Bronchial epithelial cell (primary cell): Measurements from ENCODE around the gene SCAMP5. TPM values are rescaled to one million over a fixed set of nuclear protein-coding genes. Genes with fewer than 3 reads are reported as not detected.

Experiments used
- DNase-seq: peaks from one replicate; pipeline ENCODE4 v3.0.0-alpha.2; 2010; ENCODE audit warnings: low read depth
- FAIRE-seq: peaks from 2 replicates; lab custom pipeline; 2011; peaks lifted over from hg19 to GRCh38; lab: Jason Lieb, UNC
- H3K27me3 ChIP-seq: 2 replicates; pipeline ENCODE4 v1.5.1; 2011; ENCODE audit warnings: low read length; ENCODE audit not compliant: control insufficient read depth, insufficient read depth
- H3K36me3 ChIP-seq: 2 replicates; pipeline ENCODE4 v1.5.1; 2011; ENCODE audit warnings: low read length; ENCODE audit not compliant: control insufficient read depth, insufficient read depth
- H3K4me3 ChIP-seq: 2 replicates; pipeline ENCODE4 v1.5.1; 2011; ENCODE audit warnings: mild to moderate bottlenecking, low read depth, low read length, control low read depth
- total RNA-seq: library from RNA; depleted of rRNA; stranded (reverse); fragments of >200 nt; gene quantifications from 2 replicates; pipeline ENCODE4 v1.2.1, GENCODE V29; 2014
- TF ChIP-seq, protein P1 (sequence below): IDR thresholded peaks from 2 replicates; pipeline ENCODE4 v1.5.1; 2011; ENCODE audit warnings: mild to moderate bottlenecking, moderate library complexity, low read length, control low read depth, inconsistent platforms; ENCODE audit not compliant: insufficient read depth, severe bottlenecking

Gene SCAMP5
- total RNA-seq, 1 donor from 2014 or later: 1.3 TPM

DNA sequence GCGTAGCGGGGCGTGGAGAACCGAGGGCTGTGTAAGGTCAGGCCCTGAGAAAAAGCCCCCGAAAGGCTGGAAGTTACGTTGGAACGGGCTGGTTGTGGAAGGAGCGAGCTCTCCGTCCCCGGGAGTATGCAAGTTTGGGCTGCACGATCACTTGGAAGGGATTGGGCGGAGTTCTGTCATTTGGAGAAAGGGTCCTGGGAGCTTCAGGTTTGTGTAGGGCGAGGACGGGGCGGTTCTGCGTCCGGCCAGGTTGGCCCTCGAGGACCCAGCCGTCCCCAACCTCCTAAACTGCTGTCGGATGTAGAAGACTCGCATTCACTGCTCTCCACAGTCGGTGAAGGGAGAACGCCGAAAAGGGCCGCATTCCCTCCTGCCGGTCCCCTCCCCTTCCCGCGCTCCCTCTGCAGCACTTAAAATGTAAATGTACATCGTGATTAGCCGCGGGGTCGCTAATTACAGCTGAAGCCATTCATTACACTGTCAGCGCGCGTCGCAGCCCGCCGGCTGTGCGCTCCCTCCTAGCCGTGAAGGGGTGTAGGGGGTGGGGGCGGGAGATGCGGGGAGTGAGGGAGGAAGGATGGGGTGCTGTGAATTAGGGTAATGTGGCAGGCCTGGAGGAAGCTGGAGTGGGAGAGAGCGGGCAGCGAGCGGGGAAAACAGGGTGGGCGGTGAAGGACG, 36.3 kb upstream of the SCAMP5 start:
- peaks cover 16% of the 10 kb centered on the region for H3K27me3 ChIP-seq
- FAIRE-seq (no peak), DNase-seq (no peak)
- TF ChIP-seq, protein P1, sequence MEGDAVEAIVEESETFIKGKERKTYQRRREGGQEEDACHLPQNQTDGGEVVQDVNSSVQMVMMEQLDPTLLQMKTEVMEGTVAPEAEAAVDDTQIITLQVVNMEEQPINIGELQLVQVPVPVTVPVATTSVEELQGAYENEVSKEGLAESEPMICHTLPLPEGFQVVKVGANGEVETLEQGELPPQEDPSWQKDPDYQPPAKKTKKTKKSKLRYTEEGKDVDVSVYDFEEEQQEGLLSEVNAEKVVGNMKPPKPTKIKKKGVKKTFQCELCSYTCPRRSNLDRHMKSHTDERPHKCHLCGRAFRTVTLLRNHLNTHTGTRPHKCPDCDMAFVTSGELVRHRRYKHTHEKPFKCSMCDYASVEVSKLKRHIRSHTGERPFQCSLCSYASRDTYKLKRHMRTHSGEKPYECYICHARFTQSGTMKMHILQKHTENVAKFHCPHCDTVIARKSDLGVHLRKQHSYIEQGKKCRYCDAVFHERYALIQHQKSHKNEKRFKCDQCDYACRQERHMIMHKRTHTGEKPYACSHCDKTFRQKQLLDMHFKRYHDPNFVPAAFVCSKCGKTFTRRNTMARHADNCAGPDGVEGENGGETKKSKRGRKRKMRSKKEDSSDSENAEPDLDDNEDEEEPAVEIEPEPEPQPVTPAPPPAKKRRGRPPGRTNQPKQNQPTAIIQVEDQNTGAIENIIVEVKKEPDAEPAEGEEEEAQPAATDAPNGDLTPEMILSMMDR: no peak
- peak overlapping the region; percentile 10 for H3K4me3 ChIP-seq
- no peaks in the 10 kb centered on the region for H3K36me3 ChIP-seq

DNA sequence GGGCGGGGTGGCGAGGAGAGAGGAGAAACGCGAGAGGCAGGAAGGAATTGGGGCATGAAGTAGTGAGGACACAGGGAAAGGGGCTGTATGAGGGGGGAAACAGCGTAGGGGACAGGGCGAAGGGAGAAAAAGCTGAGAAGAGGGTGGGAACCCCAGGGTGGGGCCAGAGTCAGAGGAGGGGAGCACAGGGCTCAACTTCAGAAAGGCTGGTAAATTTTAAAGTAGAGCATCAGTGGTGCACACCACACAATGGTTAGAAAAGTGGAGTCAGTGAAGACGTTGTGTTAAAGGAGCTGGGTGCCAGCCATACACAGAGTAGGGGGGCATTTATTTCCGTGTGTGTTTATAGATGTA, 35.8 kb upstream of the SCAMP5 start:
- DNase-seq (no peak), FAIRE-seq (no peak)
- no peaks in the 10 kb centered on the region for H3K36me3 ChIP-seq
- H3K4me3 ChIP-seq: no peak overlapping the region
- TF ChIP-seq, protein P1: no peak
- peaks cover 16% of the 10 kb centered on the region for H3K27me3 ChIP-seq

DNA sequence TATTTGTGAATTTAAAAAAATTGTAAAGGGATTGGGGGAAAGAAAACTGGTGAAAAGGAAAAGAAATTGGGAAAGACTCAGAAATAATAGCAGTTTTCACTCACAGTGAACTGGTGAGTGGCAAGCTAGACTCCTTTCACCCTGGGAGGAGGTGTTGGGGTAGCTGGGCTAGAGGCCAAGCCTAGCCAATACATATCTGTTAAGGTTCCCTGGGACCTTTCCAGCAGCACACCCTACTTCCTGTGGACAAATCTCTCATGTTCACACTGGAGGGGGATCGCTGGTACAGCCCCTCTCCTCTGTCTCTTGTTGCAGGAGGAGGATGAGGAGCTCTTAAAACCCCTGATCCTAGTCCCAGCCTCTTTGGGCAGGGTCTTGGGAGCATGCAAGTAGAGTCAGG, 35.1 kb upstream of the SCAMP5 start:
- FAIRE-seq: no peak
- no peak for DNase-seq
- H3K4me3 ChIP-seq: no peak overlapping the region
- TF ChIP-seq, protein P1: no peak
- H3K27me3 ChIP-seq: peaks cover 16% of the 10 kb centered on the region
- no peaks in the 10 kb centered on the region for H3K36me3 ChIP-seq

DNA sequence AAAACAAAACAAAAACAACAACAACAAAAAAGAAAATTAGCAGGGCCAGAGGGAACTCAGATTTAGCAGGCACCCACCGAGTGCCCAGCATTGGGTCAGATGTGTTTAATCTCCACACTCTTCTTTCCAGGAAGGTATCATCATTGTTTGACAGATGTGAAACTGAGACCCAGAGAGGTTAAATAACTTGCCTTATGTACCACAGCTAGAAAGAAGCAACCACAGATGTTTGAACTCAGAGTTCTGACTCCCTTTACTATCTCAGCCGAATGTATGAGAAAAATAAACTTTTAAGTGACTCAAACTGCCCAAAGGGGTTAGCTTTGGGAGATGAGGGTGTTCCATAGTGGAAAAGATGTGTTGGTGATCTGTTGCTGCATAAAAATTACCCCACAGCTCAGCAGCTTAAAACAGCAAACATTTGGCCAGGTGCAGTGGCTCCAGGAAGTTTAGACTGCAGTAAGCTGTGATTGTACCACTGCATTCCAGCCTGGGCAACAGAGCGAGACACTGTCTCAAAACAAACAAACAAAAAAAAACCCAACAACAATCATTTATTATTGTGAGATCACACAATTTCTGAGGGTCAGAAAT, 34.3 kb upstream of the SCAMP5 start:
- FAIRE-seq: no peak

DNA sequence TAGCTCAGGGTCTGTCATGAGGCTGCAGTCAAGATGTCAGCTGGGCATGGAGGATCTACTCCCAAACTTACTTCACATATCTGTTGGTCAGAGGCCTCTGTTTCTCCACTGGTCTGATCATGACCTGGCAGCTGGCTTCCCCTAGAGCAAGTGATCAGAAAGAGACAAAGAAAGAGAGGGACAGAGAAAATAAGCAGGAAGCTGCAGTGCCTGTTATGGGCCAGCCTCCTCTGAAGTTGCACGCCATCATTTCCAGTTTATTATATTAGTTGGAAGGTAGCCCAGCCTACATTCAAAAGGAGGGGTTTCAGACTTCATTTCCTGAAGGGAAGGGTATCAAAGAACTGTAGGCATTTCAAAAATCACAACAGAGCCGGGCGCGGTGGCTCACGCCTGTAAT, 33.7 kb upstream of the SCAMP5 start:
- Histone ChIP-seq H3K27me3 (peaks cover 16% of the 10 kb centered on the region), H3K4me3 (no peak overlapping the region), H3K36me3 (no peaks in the 10 kb centered on the region)
- no peak for DNase-seq
- FAIRE-seq: no peak
- TF ChIP-seq, protein P1: no peak

More for the DNA sequence above, 34.3 kb upstream of the SCAMP5 start:
- TF ChIP-seq, protein P1: no peak
- no peak overlapping the region for H3K4me3 ChIP-seq
- H3K27me3 ChIP-seq: peaks cover 16% of the 10 kb centered on the region
- no peak for DNase-seq
- H3K36me3 ChIP-seq: no peaks in the 10 kb centered on the region
